A549 (cell line): ENCODE results near the gene MAMDC4. TPM values are rescaled to one million over a fixed set of nuclear protein-coding genes. Genes with fewer than 3 reads are reported as not detected.

Experiments
- ATAC-seq, 2 experiments: fragments of 200-7000 bp in 1 of 2; fragments of >200 bp in 1 of 2; cut with Nextera tagmentation in 1 of 2; cut with Tn5 transposase in 1 of 2; 3 replicates each; pipeline versions ENCODE4 v1.8.0 to v1.9.1; 2018 to 2020; ENCODE audit warnings: mild to moderate bottlenecking in 1 of 2, moderate library complexity in 1 of 2
- CTCF ChIA-PET: fragments of 300-600 bp; sonication (Branson Sonifier 250); formaldehyde crosslinking; extraction: SDS; loops from one replicate; lab custom pipeline; 2021; ENCODE audit warnings: antibody characterized with exemption, inconsistent platforms; lab: Yijun Ruan, JAX
- POLR2A ChIA-PET: fragments of 350-600 bp; formaldehyde crosslinking; extraction: SDS; loops from one replicate; lab custom pipeline; 2021; ENCODE audit warnings: antibody characterized with exemption, inconsistent platforms; lab: Yijun Ruan, JAX
- DNase-seq, 2 experiments: peaks; one replicate each; pipeline versions ENCODE4 v3.0.0 to v3.0.0-alpha.2; 2011 to 2016; ENCODE audit warnings: low read depth in 1 of 2, low spot score in 1 of 2
- FAIRE-seq: peaks from 2 replicates; lab custom pipeline; 2011; peaks lifted over from hg19 to GRCh38; lab: Jason Lieb, UNC
- H3K27ac ChIP-seq, 2 experiments: fragments of >200 bp; sonication (Bioruptor Twin); formaldehyde crosslinking; 3 replicates each; pipeline ENCODE4 v1.5.1; 2016 to 2017
- H3K4me1 ChIP-seq: fragments of >200 bp; sonication (Bioruptor Twin); formaldehyde crosslinking; 3 replicates; pipeline ENCODE4 v1.6.1; 2016
- H3K4me2 ChIP-seq: fragments of >200 bp; sonication (Bioruptor Twin); formaldehyde crosslinking; 3 replicates; pipeline ENCODE4 v1.6.1; 2016
- H3K4me3 ChIP-seq: fragments of >200 bp; sonication (Bioruptor Twin); formaldehyde crosslinking; 3 replicates; pipeline ENCODE4 v1.5.1; 2016
- H3K9me3 ChIP-seq: fragments of >200 bp; sonication (Bioruptor Twin); formaldehyde crosslinking; 3 replicates; pipeline ENCODE4 v1.6.1; 2016
- ATOH8 ChIP-seq: fragments of 250-450 bp; sonication (Bioruptor Pico); IDR thresholded peaks from 2 replicates; pipeline ENCODE4 v1.5.0; 2020; ENCODE audit warnings: low read depth, mild to moderate bottlenecking, moderate library complexity
- BCL3 ChIP-seq: fragments of >200 bp; sonication (Bioruptor Twin); formaldehyde crosslinking; IDR thresholded peaks from 3 replicates; pipeline ENCODE4 v1.6.1; 2016
- ESRRA ChIP-seq: fragments of 150-350 bp; IDR thresholded peaks from 2 replicates; pipeline ENCODE4 v1.6.1; 2014; ENCODE audit warnings: mild to moderate bottlenecking, low read length, borderline replicate concordance
- FOSL2 ChIP-seq, 2 experiments: fragments of 450-650 bp in 1 of 2; fragments of >200 bp in 1 of 2; sonication (Bioruptor Twin) in 1 of 2; formaldehyde crosslinking; IDR thresholded peaks; 2 replicates each; pipeline versions ENCODE4 v1.5.0 to v1.6.1; 2016 to 2020; ENCODE audit warnings: mild to moderate bottlenecking in 1 of 2, moderate library complexity in 1 of 2
- FOXS1 ChIP-seq: fragments of 250-450 bp; sonication (Bioruptor Pico); IDR thresholded peaks from 2 replicates; pipeline ENCODE4 v1.5.0; 2020; ENCODE audit warnings: mild to moderate bottlenecking, moderate library complexity
- HES2 ChIP-seq: fragments of >200 bp; sonication (Bioruptor Twin); formaldehyde crosslinking; IDR thresholded peaks from 2 replicates; pipeline ENCODE4 v1.6.1; 2016
- HMGXB4 ChIP-seq: fragments of 250-450 bp; sonication (Bioruptor Pico); IDR thresholded peaks from 2 replicates; pipeline ENCODE4 v1.5.0; 2021; ENCODE audit warnings: mild to moderate bottlenecking, moderate library complexity, borderline replicate concordance
- JUN ChIP-seq, 2 experiments: fragments of >200 bp; sonication (Bioruptor Twin); formaldehyde crosslinking; IDR thresholded peaks; 2 replicates in 1 of 2; 3 replicates in 1 of 2; pipeline ENCODE4 v1.6.1; 2016 to 2017
- KDM1A ChIP-seq: fragments of 200-600 bp; sonication (generic); IDR thresholded peaks from 2 replicates; pipeline ENCODE4 v1.6.1; 2016; ENCODE audit warnings: low read depth, mild to moderate bottlenecking
- MAX ChIP-seq: IDR thresholded peaks from 2 replicates; pipeline ENCODE4 v1.6.1; 2012
- PBX3 ChIP-seq: IDR thresholded peaks from 2 replicates; pipeline ENCODE4 v1.6.1; 2012
- ZC3H11A ChIP-seq: fragments of 450-650 bp; IDR thresholded peaks from 2 replicates; pipeline ENCODE4 v1.6.1; 2014; ENCODE audit warnings: antibody characterized with exemption, mild to moderate bottlenecking
- WGBS: methylation state at CpG from one replicate; pipeline ENCODE4 v1.1.6; 2017; ENCODE audit errors: missing lambda C conversion rate; 5-methylcytosine and 5-hydroxymethylcytosine counted together
- polyA plus RNA-seq, 4 experiments: library from polyadenylated mRNA; depleted of rRNA in 3 of 4; stranded (reverse); fragments of >200 nt; fragmentation: RNase III in 1 of 4; extraction: RNeasy Plus Mini Kit Qiagen cat#74134 plus additional on column Dnase treatment in 1 of 4; gene quantifications; 2 replicates in 3 of 4; 3 replicates in 1 of 4; pipeline ENCODE4 v1.2.3, GENCODE V29; 2011 to 2017

MAMDC4 gene
- polyA plus RNA-seq, 2 of the 4 experiments (the other 2 are of a cell fraction): 1.3 to 7.3 TPM

- no peak for TF ChIP-seq ATOH8 (CRISPR knock-in tag)
- no peak for TF ChIP-seq KDM1A
- TF ChIP-seq FOSL2 (IDR thresholded peaks at IDR 0.05): no peak
- TF ChIP-seq FOSL2 (CRISPR knock-in tag; IDR thresholded peaks at IDR 0.05): no peak
- TF ChIP-seq JUN (IDR thresholded peaks at IDR 0.05): no peak; a peak in 1 of 5 replicates
- TF ChIP-seq HES2: no peak
- TF ChIP-seq BCL3: no peak
- no peak for TF ChIP-seq FOXS1
- no peak for TF ChIP-seq ESRRA
- TF ChIP-seq, all 56 proteins: peak for 0
These were observed 12.7 kb upstream of the MAMDC4 start (continued) for GRCh38 chr9:136839229-136840139.

- CTCF ChIA-PET: interaction anchor here (1.0 to 4.7 kb wide), 10 partner anchors 8 to 195 kb away, joined by 3 to 30 read pairs (median 4); no protein-coding TSS in a partner anchor
- no peak for FAIRE-seq
- 59% methylated on average over 23 of the region's 32 CpGs for WGBS
- Histone ChIP-seq H3K4me2 (peak overlapping the region; percentile 77), H3K4me3 (no peak overlapping the region), H3K4me1 (peaks cover 56% of the 10 kb centered on the region), H3K27ac (peak overlapping the region in 1 of 2 experiments; percentile 90; a peak in 3 of 6 replicates), H3K9me3 (no peaks in the 10 kb centered on the region)
- DNase-seq: no peak
- TF ChIP-seq MAX (0 out of 2 replicates have a peak, but pooled peaks have one; percentile 14), HMGXB4 (CRISPR knock-in tag) (no peak), ZC3H11A (no peak), PBX3 (no peak; the same call in 1 of the 2 replicates)
- POLR2A ChIA-PET: interaction anchor here (0.6 to 1.0 kb wide), 2 partner anchors 20 to 33 kb away, joined by 3 read pairs; no protein-coding TSS in a partner anchor
- no peak; a peak in 1 of 6 replicates for ATAC-seq
These were observed 11.8 kb upstream of the MAMDC4 start for GRCh38 chr9:136840140-136840876.
